ENCODE results near the gene SUPT16H. TPM values are rescaled to one million over a fixed set of nuclear protein-coding genes. Genes with fewer than 3 reads are reported as not detected.
A peak's percentile ranks its signal among the peaks of the same experiment; 100 is the strongest.

The SUPT16H gene
- total RNA-seq, result 10 to 100 TPM; 38.1 to 39.8 TPM
- long read RNA-seq, full-length matches to known transcripts, result 32 of 73 reads
- long read RNA-seq, partial matches to known transcripts, result 37 of 73 reads
- long read RNA-seq, other reads (novel, unspliced or antisense), result 4 of 73 reads

- peak; percentile 97 for DNase-seq
- intact Hi-C loops (cut with DNase I, micrococcal nuclease), result loop anchor here in 1 of 2 donors (10.0 kb wide), 1 partner anchor 1901 kb away; the partner anchor contains the start of gene HOMEZ
- ATAC-seq, result peak; percentile 96
These were observed at the start of gene SUPT16H for GRCh38 chr14:21383848-21384493. Gene SUPT16H, minus strand, starts transcription at chr14:21384019. Its CDS starts 92 bp downstream, at chr14:21383927.

GRCh38 chr14:21431126-21431525 lies 47.3 kb upstream of the SUPT16H start:
- DNase-seq (no peak), ATAC-seq (no peak)
- intact Hi-C loops (cut with DNase I, micrococcal nuclease), result no loop called here

GRCh38 chr14:21428930-21429329 lies 45.1 kb upstream of the SUPT16H start:
- intact Hi-C loops (cut with DNase I, micrococcal nuclease), result no loop called here

DNA sequence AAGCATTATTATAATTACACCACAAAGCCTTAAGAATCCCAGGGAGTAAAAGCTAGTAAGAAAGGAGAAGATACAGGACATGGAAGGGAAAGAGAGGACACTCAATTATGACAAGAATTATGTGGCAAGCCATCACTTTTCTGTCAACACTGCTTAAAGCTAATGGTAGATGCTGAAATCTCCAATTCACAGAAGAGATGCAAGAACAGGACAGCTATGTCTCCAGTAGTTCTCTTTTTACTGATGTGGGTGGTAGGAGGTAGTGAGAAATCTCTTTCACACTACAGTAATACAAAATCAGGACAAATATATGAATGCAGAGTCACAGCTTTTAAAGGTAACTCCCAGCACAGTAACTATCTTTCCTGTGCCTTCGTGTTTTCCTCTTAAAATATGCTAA lies 42.9 kb upstream of the SUPT16H start:
- intact Hi-C loops (cut with DNase I, micrococcal nuclease), result no loop called here
- no peak for DNase-seq
- ATAC-seq, result no peak

More at GRCh38 chr14:21428930-21429329, 45.1 kb upstream of the SUPT16H start:
- DNase-seq (no peak), ATAC-seq (peak; percentile 30)

GRCh38 chr14:21419528-21419927 lies 35.7 kb upstream of the SUPT16H start:
- no peak for ATAC-seq

DNA sequence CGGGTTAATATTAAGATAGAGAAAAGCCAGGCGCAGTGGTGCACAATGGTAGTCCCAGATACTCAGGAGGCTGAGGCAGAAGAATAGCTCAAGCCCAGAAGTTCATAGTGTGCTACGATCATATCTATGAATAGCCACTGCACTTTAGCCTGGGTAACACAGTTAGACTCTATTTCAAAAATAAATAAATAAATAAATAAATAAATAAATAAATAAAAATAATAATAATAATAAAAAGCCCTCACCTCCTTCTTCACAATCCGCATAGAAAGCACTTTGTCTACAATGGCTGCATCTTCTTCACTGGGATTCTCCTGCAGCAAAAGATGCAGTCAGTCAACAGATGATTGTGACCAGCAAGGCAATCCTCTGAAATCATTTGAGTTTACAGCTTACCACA lies 31.5 kb upstream of the SUPT16H start:
- intact Hi-C loops (cut with DNase I, micrococcal nuclease), result no loop called here
- DNase-seq (no peak), ATAC-seq (no peak)

More at GRCh38 chr14:21419528-21419927, 35.7 kb upstream of the SUPT16H start:
- no peak for DNase-seq
- intact Hi-C loops (cut with DNase I, micrococcal nuclease), result no loop called here

GRCh38 chr14:21414137-21414631 lies 30.4 kb upstream of the SUPT16H start:
- DNase-seq, result no peak
- ATAC-seq, result no peak
- intact Hi-C loops (cut with DNase I, micrococcal nuclease), result no loop called here

GRCh38 chr14:21408147-21408546 lies 24.3 kb upstream of the SUPT16H start:
- ATAC-seq (no peak), DNase-seq (no peak)
- intact Hi-C loops (cut with DNase I, micrococcal nuclease), result no loop called here

DNA sequence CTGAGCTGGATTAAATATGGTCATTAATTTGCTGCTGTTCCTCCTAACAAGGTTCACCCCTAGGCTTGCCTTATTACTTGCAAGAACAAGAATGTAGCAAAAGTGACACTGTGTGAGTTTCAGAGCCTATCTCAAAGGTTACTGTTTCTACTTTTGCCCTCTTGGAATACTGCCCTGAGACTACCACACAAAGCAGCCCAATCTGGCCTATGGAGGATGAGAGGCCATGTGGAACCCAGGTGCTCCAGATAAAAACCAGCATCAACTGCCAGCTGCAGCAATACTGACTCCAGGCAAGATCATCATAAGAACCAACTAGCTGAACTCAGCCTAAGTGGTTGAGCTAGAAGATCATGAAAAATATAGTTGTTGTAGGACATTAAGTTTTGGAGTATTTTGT lies 22.4 kb upstream of the SUPT16H start:
- ATAC-seq (no peak), DNase-seq (no peak)
- intact Hi-C loops (cut with DNase I, micrococcal nuclease), result no loop called here

- DNase-seq, result no peak
- intact Hi-C loops (cut with DNase I, micrococcal nuclease), result no loop called here
- ATAC-seq, result no peak
These were observed 21.3 kb upstream of the SUPT16H start for GRCh38 chr14:21405097-21405496.

DNA sequence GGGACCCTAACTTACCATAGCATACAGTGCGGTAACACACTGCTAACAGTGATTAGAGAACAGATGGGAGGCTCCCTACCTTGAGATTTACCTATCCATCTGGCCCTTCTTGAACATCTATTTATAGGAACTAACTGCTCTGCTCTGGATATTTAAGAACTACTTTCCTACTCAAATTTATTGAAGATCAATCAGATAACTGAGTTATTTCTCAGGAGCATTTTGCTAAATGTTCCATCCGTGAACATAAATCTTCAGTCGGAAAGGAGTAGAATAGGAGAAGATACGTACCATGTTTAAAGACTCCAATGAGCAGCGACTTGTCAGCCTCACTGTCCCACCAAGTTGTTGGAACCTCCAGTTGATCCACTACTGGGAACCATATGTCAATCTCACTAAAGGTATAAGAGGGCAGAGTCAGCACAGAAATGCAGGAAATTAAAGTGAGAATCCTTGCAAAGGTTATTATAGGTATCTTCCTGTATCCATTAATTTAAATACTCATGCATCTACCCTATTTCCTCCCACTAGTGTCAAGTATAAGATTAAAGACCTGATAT lies 15.6 kb upstream of the SUPT16H start:
- DNase-seq (no peak), ATAC-seq (no peak)
- intact Hi-C loops (cut with DNase I, micrococcal nuclease), result no loop called here

DNA sequence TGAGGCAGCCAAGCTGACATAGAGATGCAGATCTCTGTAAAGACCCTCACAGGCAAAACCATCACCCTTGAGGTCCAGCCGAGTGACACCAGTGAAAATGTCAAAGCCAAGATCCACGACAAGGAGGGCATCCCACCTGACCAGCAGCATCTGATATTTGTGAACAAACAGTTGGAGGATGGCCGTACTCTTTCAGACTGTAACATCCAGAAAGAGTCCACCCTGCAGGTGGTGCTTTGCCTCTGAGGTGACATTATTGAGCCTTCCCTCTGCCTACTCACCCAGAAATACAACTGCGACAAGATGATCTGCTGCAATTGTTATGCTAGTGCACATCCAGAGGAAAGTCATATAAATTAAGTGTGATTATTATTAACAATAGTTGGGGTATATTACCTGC lies 15.1 kb upstream of the SUPT16H start:
- intact Hi-C loops (cut with DNase I, micrococcal nuclease), result no loop called here
- DNase-seq (no peak), ATAC-seq (no peak)

GRCh38 chr14:21395450-21395849 lies 11.6 kb upstream of the SUPT16H start:
- intact Hi-C loops (cut with DNase I, micrococcal nuclease), result no loop called here
- no peak for ATAC-seq
- DNase-seq, result no peak

DNA sequence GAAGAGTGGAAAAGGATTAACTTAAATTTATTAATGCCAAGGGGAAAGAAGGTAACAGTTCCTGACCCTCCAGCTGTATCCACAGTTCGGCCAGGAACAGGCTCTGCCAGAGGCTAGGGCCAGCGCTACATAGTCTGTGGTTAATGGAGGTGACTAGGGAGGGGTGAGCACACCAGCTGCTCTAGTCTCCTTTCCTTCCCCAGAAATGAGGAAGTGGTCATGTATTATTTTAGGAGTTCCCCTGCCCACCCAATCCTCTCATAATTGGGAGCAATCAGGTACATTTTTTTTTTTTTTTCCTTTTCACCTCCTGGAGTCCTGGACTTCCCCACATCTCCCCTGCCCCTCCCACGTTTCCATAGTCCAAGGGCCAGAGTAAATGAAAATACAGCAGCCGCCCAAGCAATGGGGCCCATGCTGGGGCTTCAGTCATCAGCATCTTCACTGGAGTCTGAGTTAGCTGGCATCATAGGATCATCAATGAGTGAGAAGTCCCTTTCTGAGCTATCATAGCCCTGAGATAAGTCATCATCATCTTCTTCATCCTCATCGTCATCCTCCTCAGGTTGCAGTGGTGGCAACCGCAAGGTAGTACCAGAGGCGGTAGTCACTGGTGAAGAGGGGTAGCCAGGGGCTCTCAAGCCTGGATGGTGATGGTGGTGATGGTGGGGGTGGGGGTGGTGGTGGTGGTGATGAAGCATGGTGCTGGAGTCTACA lies 1.5 kb upstream of the SUPT16H start:
- DNase-seq (no peak), ATAC-seq (no peak)
- intact Hi-C loops (cut with DNase I, micrococcal nuclease), result loop anchor here in 1 of 2 donors (10.0 kb wide), 1 partner anchor 1899 kb away; the partner anchor contains the start of gene HOMEZ

DNA sequence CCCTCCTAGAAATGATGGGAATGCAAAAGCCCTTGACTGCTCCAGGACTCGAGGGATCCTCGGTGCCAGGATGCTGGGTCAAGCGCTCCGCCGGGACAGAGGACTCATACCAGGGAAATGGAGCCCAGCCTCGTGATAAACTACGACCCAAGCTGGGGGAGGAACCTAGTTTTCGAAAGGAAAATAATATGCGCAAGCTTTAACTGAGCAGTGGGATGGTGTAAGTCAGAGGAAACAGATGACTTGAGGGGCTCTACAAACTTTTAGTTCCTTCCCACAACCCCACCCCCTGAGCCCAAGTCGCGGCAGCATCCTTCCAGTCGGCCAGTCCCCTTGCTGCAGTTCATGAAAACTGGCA lies 654 bp upstream of the SUPT16H start:
- DNase-seq (no peak), ATAC-seq (peak; percentile 7)
- intact Hi-C loops (cut with DNase I, micrococcal nuclease), result loop anchor here in 1 of 2 donors (10.0 kb wide), 1 partner anchor 1900 kb away; the partner anchor contains the start of gene HOMEZ

GRCh38 chr14:21382886-21383847 lies 652 bp downstream of the SUPT16H start:
- DNase-seq (peak; percentile 49 to 53), ATAC-seq (peak; percentile 58)
- intact Hi-C loops (cut with DNase I, micrococcal nuclease), result loop anchor here in 1 of 2 donors (10.0 kb wide), 1 partner anchor 1902 kb away; the partner anchor contains the start of gene HOMEZ

- DNase-seq (no peak), ATAC-seq (no peak)
- intact Hi-C loops (cut with DNase I, micrococcal nuclease), result loop anchor here in 1 of 2 donors (10.0 kb wide), 1 partner anchor 1903 kb away; the partner anchor contains the start of gene HOMEZ
These were observed 1.7 kb downstream of the SUPT16H start for GRCh38 chr14:21382095-21382494.

DNA sequence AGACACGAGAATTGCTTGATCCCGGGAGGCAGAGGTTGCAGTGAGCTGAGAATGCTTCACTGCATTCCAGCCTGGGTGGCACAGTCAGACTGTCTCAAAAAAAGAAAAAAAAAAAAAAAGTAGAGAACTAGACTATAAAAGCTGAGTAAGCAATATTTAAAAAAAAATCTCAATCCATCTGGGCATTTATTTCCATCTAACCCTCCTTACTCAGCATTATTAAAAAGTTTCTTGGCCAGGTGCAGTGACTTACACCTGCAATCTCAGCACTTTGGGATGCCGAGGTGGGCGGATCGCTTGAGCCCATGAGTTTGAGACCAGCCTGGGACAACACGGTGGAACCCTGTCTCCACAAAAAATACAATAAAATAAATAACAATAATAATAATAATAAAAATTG lies 4.5 kb downstream of the SUPT16H start:
- ATAC-seq (no peak), DNase-seq (no peak)
- intact Hi-C loops (cut with DNase I, micrococcal nuclease), result loop anchor here in 1 of 2 donors (5.0 kb wide), 1 partner anchor 142 kb away; no protein-coding TSS in a partner anchor

Data from left colon (tissue), 2 donors.